DND-41 (cell line): ENCODE data around the gene NT5C.

Source experiments
- ATAC-seq: fragments of 200-7000 bp; cut with Tn5 transposase; 3 replicates; pipeline ENCODE4 v1.9.1; 2021; ENCODE audit warnings: low read depth; ENCODE audit not compliant: insufficient read depth
- DNase-seq: peaks from one replicate; pipeline ENCODE4 v3.0.0-alpha.2; 2020
- H2AFZ ChIP-seq: 2 replicates; pipeline ENCODE4 v1.6.0; 2012; ENCODE audit warnings: low read depth, low read length
- H3K27ac ChIP-seq: 2 replicates; pipeline ENCODE4 v1.5.1; 2012; ENCODE audit warnings: low read length, inconsistent platforms
- H3K27me3 ChIP-seq: fragments of 200-600 bp; sonication (generic); 2 replicates; pipeline ENCODE4 v1.6.0; 2012; ENCODE audit warnings: low read length, mild to moderate bottlenecking, inconsistent platforms; ENCODE audit not compliant: insufficient read depth, poor library complexity
- H3K36me3 ChIP-seq: 2 replicates; pipeline ENCODE4 v1.5.1; 2012; ENCODE audit warnings: low read length, inconsistent platforms; ENCODE audit not compliant: insufficient read depth
- H3K4me1 ChIP-seq: 2 replicates; pipeline ENCODE4 v1.5.1; 2012; ENCODE audit warnings: mild to moderate bottlenecking, low read length; ENCODE audit not compliant: insufficient read depth
- H3K4me2 ChIP-seq: 2 replicates; pipeline ENCODE4 v1.6.0; 2012; ENCODE audit warnings: mild to moderate bottlenecking, moderate library complexity, low read length, inconsistent platforms; ENCODE audit not compliant: insufficient read depth
- H3K4me3 ChIP-seq, 2 experiments: fragments of 200-600 bp in 1 of 2; shearing (Covaris generic) in 1 of 2; 2 replicates each; pipeline ENCODE4 v1.5.1; 2012 to 2016; ENCODE audit warnings: inconsistent platforms in 2 of 2, low read length in 2 of 2, mild to moderate bottlenecking in 2 of 2, low read depth in 1 of 2, moderate library complexity in 1 of 2
- H3K79me2 ChIP-seq: 2 replicates; pipeline ENCODE4 v1.6.0; 2012; ENCODE audit warnings: low read length, inconsistent platforms; ENCODE audit not compliant: insufficient read depth
- H3K9ac ChIP-seq: 2 replicates; pipeline ENCODE4 v1.6.0; 2012; ENCODE audit warnings: low read depth, mild to moderate bottlenecking, inconsistent platforms, low read length, moderate library complexity
- H3K9me3 ChIP-seq: 2 replicates; pipeline ENCODE4 v1.5.1; 2012; ENCODE audit warnings: low read length, moderate library complexity, mild to moderate bottlenecking, inconsistent platforms; ENCODE audit not compliant: insufficient read depth, severe bottlenecking
- H4K20me1 ChIP-seq: 2 replicates; pipeline ENCODE4 v1.6.0; 2012; ENCODE audit warnings: low read length; ENCODE audit not compliant: insufficient read depth
- CTCF ChIP-seq: IDR thresholded peaks from 2 replicates; pipeline ENCODE4 v1.5.1; 2012; ENCODE audit warnings: borderline replicate concordance, low read length, moderate library complexity, mild to moderate bottlenecking; ENCODE audit not compliant: poor library complexity, severe bottlenecking; ENCODE audit errors: extremely low read depth
- EZH2 ChIP-seq: IDR thresholded peaks from 3 replicates; pipeline ENCODE4 v1.6.1; 2012; ENCODE audit warnings: borderline replicate concordance, low read depth, mild to moderate bottlenecking, moderate library complexity, low read length, inconsistent platforms; ENCODE audit not compliant: severe bottlenecking

The NT5C gene

GRCh38 chr17:75084039-75084660 lies 47.4 kb downstream of the NT5C start:
- H3K36me3 ChIP-seq: no peaks in the 10 kb centered on the region
- H3K27ac ChIP-seq: peak overlapping the region; percentile 64
- peak overlapping the region; percentile 53; the same call in 1 of the 2 replicates for H2AFZ ChIP-seq
- peak; percentile 55 for ATAC-seq
- TF ChIP-seq CTCF (no peak), EZH2 (no peak)
- no peaks in the 10 kb centered on the region for H3K79me2 ChIP-seq
- H3K4me3 ChIP-seq: no peak overlapping the region
- peak overlapping the region; percentile 41 for H3K4me2 ChIP-seq
- H3K9me3 ChIP-seq: no peaks in the 10 kb centered on the region
- no peak overlapping the region for H3K9ac ChIP-seq
- H4K20me1 ChIP-seq: no peaks in the 10 kb centered on the region
- H3K4me1 ChIP-seq: peaks cover 36% of the 10 kb centered on the region
- no peaks in the 10 kb centered on the region for H3K27me3 ChIP-seq
- DNase-seq: peak; percentile 73

GRCh38 chr17:75082683-75083082 lies 48.9 kb downstream of the NT5C start:
- Histone ChIP-seq H3K9ac (no peak overlapping the region), H3K36me3 (no peaks in the 10 kb centered on the region), H2AFZ (no peak overlapping the region), H3K9me3 (no peaks in the 10 kb centered on the region), H3K4me3 (no peak overlapping the region), H3K4me2 (no peak overlapping the region), H3K79me2 (no peaks in the 10 kb centered on the region), H3K27me3 (no peaks in the 10 kb centered on the region), H4K20me1 (no peaks in the 10 kb centered on the region), H3K27ac (no peak overlapping the region), H3K4me1 (peaks cover 22% of the 10 kb centered on the region)
- ATAC-seq: no peak
- no peak for DNase-seq
- no peak for TF ChIP-seq CTCF
- no peak for TF ChIP-seq EZH2

- Histone ChIP-seq H4K20me1 (no peaks in the 10 kb centered on the region), H3K9ac (no peak overlapping the region), H3K36me3 (no peaks in the 10 kb centered on the region), H3K9me3 (no peaks in the 10 kb centered on the region), H2AFZ (no peak overlapping the region), H3K4me3 (no peak overlapping the region), H3K27ac (no peak overlapping the region), H3K4me2 (no peak overlapping the region), H3K27me3 (no peaks in the 10 kb centered on the region), H3K79me2 (no peaks in the 10 kb centered on the region), H3K4me1 (peaks cover 15% of the 10 kb centered on the region)
- ATAC-seq: no peak
- TF ChIP-seq CTCF (no peak), EZH2 (no peak)
- no peak for DNase-seq
Observed at GRCh38 chr17:75081611-75082540, 49.7 kb downstream of the NT5C start.
